ENCODE data around the gene ATP5F1E. TPM values are rescaled to one million over a fixed set of nuclear protein-coding genes. Genes with fewer than 3 reads are reported as not detected.

The ATP5F1E gene
- total and polyA plus RNA-seq, 2 of the 4 experiments (the other 2 are of a cell fraction) = 3.8 to 34.5 TPM

GRCh38 chr20:59001068-59001448 lies 31.1 kb downstream of the ATP5F1E start:
- H3K4me2 ChIP-seq (ENCODE audit: low read depth, low read length) = no peak overlapping the region
- H2BK120ac ChIP-seq (ENCODE audit: low read depth, low read length) = no peak overlapping the region
- H2BK20ac ChIP-seq (ENCODE audit: low read depth, low read length) = no peak overlapping the region
- H4K20me1 ChIP-seq (ENCODE audit: insufficient read depth, low read length) = no peaks in the 10 kb centered on the region; the same call in 1 of the 2 replicates
- in situ Hi-C loops (cut with MboI; ENCODE audit: low sequenced_read_pairs) (no loop called here), dilution Hi-C loops (cut with HindIII; ENCODE audit: low sequenced_read_pairs, unreplicated experiment) (no loop called here), intact Hi-C loops (cut with micrococcal nuclease) (no loop called here)
- 89% methylated on average over 5 of the region's 13 CpGs; no CpG with 5 or more reads in 1 of the 2 experiments for WGBS, 2 experiments (ENCODE audit: extremely low coverage in 2 of 2, insufficient read length in 1 of 2)
- H3K18ac ChIP-seq (ENCODE audit: low read depth, low read length) = no peak overlapping the region
- H2BK15ac ChIP-seq (ENCODE audit: low read depth, low read length) = no peak overlapping the region
- peaks cover 5 to 30% of the 10 kb centered on the region in 2 experiments; a peak in 3 of 4 replicates for H3K79me1 ChIP-seq (ENCODE audit: low read depth in 1 of 2, low read length in 2 of 2)
- H3K4ac ChIP-seq (ENCODE audit: low read depth, low read length) = no peak overlapping the region
- DNase-seq = no peak
- CTCF ChIA-PET = no interaction called here
- H3K9me3 ChIP-seq (ENCODE audit: control insufficient read depth, insufficient read depth, low read length) = no peaks in the 10 kb centered on the region
- no peak overlapping the region for H3K9ac ChIP-seq (ENCODE audit: low read depth, low read length)
- no peak overlapping the region for H2AK9ac ChIP-seq (replicated peaks; ENCODE audit: low read depth, low read length, poor library complexity)
- no peak overlapping the region for H4K8ac ChIP-seq (ENCODE audit: low read depth in 2 of 2, low read length in 2 of 2)
- H3K56ac ChIP-seq (ENCODE audit: extremely low read depth, insufficient read depth, low read length) = no peak overlapping the region
- H3K4me3 ChIP-seq (ENCODE audit: insufficient read depth, low read depth, low read length) = no peak overlapping the region
- no peak overlapping the region for H4K91ac ChIP-seq (ENCODE audit: insufficient read depth, low read depth, low read length)
- POLR2A ChIA-PET (ENCODE audit: unreplicated experiment) = no interaction called here
- H2AFZ ChIP-seq (replicated peaks; ENCODE audit: low read length, poor library complexity) = no peak overlapping the region
- peaks cover 27% of the 10 kb centered on the region for H3K36me3 ChIP-seq (ENCODE audit: control insufficient read depth, insufficient read depth, low read length)
- no peak overlapping the region for H2AK5ac ChIP-seq (ENCODE audit: low read depth, low read length)
- peaks cover 8% of the 10 kb centered on the region; the same call in 1 of the 2 replicates for H3K9me1 ChIP-seq (ENCODE audit: insufficient read depth, low read length)
- H3K23ac ChIP-seq (ENCODE audit: low read depth, low read length) = no peak overlapping the region
- BruUV-seq (replicated peaks) = no TSS peak
- H3K27me3 ChIP-seq (ENCODE audit: control insufficient read depth, insufficient read depth, low read length) = no peaks in the 10 kb centered on the region
- ATAC-seq (ENCODE audit: low read depth) = no peak
- H4K5ac ChIP-seq (ENCODE audit: low read depth, low read length) = no peak overlapping the region
- peaks cover 8% of the 10 kb centered on the region for H3K4me1 ChIP-seq (ENCODE audit: control insufficient read depth, insufficient read depth, low read length)
- TF ChIP-seq RFX5 (IDR thresholded peaks at IDR 0.05; ENCODE audit: low read depth, low read length) = no peak
- no peak for TF ChIP-seq RAD21 (IDR thresholded peaks at IDR 0.05; ENCODE audit: low read length)
- TF ChIP-seq BHLHE40 (IDR thresholded peaks at IDR 0.05; ENCODE audit: low read depth, low read length) = no peak
- no peak for TF ChIP-seq CEBPB (IDR thresholded peaks at IDR 0.05; ENCODE audit: low read depth, low read length)
- no peak for TF ChIP-seq MAFK (IDR thresholded peaks at IDR 0.05; ENCODE audit: low read depth, low read length)
- TF ChIP-seq MXI1 (IDR thresholded peaks at IDR 0.05; ENCODE audit: borderline replicate concordance, low read depth, low read length) = no peak
- no peak for TF ChIP-seq USF2 (IDR thresholded peaks at IDR 0.05; ENCODE audit: low read depth, low read length)
- no peak for TF ChIP-seq ELK1 (IDR thresholded peaks at IDR 0.05; ENCODE audit: borderline replicate concordance, low read depth, low read length)
- TF ChIP-seq POLR2A (IDR thresholded peaks at IDR 0.05; ENCODE audit: low read depth, low read length) = no peak
- H3K27ac ChIP-seq (ENCODE audit: insufficient read depth, low read length) = no peak overlapping the region
- H2BK5ac ChIP-seq (ENCODE audit: low read depth, low read length, poor library complexity, severe bottlenecking) = no peak overlapping the region
- no peak overlapping the region for H3K14ac ChIP-seq (replicated peaks; ENCODE audit: low read depth, low read length)
